T-helper 2 cell treated with Interferon-gamma antibody and Interleukin-4, amounts not matched to agents 5 μg/mL and 100 μg/mL, for 36 hours (primary cell): ENCODE measurements around the gene F12.

Experiments used
- DNase-seq: peaks from one replicate; pipeline ENCODE4 v3.0.0; 2021; ENCODE audit warnings: low spot score
- H3K27ac Mint-ChIP-seq: one replicate; pipeline ENCODE4 v1.8.0; 2021; ENCODE audit warnings: mild to moderate bottlenecking, mixed read lengths
- H3K27me3 Mint-ChIP-seq: one replicate; pipeline ENCODE4 v1.8.0; 2021; ENCODE audit warnings: low read depth, mixed read lengths
- H3K36me3 Mint-ChIP-seq: one replicate; pipeline ENCODE4 v1.8.0; 2021; ENCODE audit warnings: low read depth, mixed read lengths
- H3K4me1 Mint-ChIP-seq: one replicate; pipeline ENCODE4 v1.8.0; 2021; ENCODE audit warnings: low read depth, mixed read lengths
- H3K4me3 Mint-ChIP-seq: one replicate; pipeline ENCODE4 v1.8.0; 2022; ENCODE audit warnings: mild to moderate bottlenecking, moderate library complexity, mixed read lengths
- H3K9me3 Mint-ChIP-seq: one replicate; pipeline ENCODE4 v1.8.0; 2021; ENCODE audit warnings: mixed read lengths

F12 gene

DNA sequence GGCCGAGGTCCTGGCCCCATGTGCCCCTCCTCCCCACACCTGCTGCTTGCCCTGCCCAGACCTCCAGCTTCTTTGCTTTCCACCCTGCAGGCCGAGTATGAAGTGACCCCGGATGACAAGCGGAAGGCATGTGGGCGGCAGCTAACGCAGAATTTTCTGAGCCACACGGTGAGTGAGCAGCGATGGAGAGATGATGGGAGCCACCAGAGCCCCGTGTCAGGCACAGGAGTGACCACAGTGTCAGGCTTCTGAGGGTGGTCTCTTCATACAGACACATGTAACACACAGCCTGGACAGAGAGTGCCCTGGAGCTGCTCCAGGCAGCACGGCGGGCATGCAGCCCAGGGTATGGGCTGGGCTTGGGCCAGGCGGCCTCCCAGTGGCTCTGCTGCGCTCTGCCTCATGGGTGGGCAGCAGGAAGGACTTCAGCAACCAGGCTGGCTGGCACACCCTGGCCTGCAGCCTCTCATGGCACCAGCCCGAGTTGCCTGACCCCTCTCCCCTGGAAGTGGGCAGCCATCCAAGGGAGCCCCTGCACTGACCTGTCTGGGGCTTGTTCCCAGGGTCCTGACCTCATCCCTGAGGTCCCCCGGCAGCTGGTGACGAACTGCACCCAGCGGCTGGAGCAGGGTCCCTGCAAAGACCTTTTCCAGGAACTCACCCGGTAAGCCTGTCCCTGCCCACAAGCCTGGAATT, 22.9 kb upstream of the F12 start:
- peaks cover 81% of the 10 kb centered on the region for H3K36me3 Mint-ChIP-seq
- H3K27me3 Mint-ChIP-seq = no peaks in the 10 kb centered on the region
- DNase-seq = peak; percentile 68
- H3K27ac Mint-ChIP-seq = peak overlapping the region; percentile 96
- peak overlapping the region; percentile 98 for H3K4me3 Mint-ChIP-seq
- H3K9me3 Mint-ChIP-seq = no peaks in the 10 kb centered on the region
- peaks cover 58% of the 10 kb centered on the region for H3K4me1 Mint-ChIP-seq

DNA sequence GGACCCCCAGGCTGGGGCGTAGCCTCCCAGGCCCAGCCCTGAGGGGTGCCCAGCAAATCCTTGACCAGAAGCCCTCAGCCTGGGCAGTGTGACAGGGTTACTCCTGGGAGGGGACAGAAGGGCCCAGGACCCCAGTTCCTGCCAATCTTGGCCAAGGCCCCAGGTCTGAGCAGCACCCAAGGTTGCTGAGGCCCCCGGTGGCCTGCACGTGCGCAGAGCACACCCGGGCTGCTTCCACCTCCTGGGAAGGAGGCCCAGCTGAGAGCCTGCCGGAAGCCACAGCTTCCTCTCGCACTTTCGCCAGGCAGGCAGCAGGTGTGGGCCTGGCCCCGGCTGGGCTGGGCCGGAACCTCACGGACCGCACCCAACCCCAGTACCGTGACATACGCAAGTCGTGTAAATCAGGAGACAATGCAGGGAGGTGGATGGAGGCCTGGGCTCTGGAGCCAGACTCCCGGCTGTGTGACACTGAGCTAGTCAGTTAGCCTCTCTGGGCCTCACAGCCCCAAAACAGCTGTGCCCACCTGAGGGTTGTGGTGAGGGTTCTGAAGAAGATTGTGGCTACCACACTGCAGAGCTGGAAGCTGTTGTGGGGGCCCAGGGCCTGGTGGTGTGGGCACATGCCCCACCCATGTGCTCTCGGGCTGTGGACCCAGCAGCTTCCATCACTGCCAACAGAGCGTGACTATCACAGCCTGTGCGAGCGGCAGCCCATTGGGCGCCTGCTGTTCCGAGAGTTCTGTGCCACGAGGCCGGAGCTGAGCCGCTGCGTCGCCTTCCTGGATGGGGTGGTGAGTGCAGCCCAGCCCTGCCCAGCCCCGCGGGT, 22.2 kb upstream of the F12 start:
- H3K9me3 Mint-ChIP-seq = no peaks in the 10 kb centered on the region

DNA sequence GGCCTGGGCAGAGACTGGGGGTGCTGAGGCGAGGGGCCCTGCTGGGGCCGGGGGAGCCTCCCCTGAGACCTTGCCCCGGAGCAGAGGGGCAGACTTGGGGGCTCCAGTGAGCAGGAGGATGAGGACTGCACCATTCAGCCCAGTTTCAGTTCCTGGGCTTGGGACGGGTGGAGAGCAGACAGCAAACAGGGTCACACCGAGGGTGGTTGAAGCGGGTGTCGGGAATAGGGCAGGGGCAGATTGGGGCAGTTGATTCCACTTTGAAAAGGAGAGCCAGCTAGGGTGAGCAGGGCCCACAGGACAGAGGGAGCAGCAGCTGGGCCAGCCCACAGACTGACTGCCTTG, 21.6 kb upstream of the F12 start:
- peaks cover 58% of the 10 kb centered on the region for H3K4me1 Mint-ChIP-seq
- H3K36me3 Mint-ChIP-seq = peaks cover 75% of the 10 kb centered on the region
- DNase-seq = no peak
- H3K9me3 Mint-ChIP-seq = no peaks in the 10 kb centered on the region
- H3K27ac Mint-ChIP-seq = peak overlapping the region; percentile 94
- H3K27me3 Mint-ChIP-seq = peaks cover 2% of the 10 kb centered on the region
- H3K4me3 Mint-ChIP-seq = peak overlapping the region; percentile 98

More for the DNA sequence above, 22.2 kb upstream of the F12 start:
- peak; percentile 77 for DNase-seq
- Mint-ChIP-seq H3K27ac (peak overlapping the region; percentile 96), H3K36me3 (peaks cover 77% of the 10 kb centered on the region), H3K27me3 (no peaks in the 10 kb centered on the region), H3K4me3 (peak overlapping the region; percentile 98), H3K4me1 (peaks cover 56% of the 10 kb centered on the region)

DNA sequence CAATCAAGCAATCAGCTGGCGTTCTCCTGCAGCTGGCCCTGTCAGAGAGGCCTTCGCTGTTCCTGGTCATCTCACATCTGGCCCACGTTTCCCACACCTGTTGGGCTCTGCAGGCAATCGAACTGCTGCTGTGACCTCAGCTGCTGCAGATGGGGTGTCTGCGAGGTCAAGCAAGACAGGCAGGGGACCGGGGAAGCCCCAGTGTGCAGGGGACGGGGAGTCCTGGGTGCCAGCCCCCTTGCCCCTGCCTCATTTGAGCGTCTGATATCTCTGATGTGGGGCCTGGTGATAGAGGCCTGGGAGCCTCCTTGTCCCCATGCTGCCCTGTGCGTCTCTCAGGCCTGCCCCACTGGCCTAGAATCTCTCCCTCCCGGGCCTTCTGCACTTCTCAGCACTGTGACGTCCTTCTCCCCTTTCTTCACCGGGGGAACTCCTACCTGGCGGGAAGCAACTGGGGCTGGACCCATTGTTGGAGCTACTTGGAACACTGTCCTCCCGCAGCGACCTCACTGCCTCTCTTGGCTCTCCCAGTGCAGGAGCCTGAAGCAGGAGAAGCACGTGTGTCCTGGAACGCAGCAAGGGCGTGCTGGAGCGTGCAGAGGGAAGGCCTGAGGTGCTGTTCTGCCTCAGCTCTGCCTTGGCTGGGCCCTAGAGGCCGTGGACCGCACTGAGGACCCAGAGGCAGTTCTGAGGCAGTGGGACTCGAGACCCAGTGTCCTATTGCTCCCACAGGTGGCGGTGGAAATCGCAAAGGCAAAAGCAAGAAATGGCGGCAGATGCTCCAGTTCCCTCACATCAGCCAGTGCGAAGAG, 21.0 kb upstream of the F12 start:
- peak overlapping the region; percentile 94 for H3K27ac Mint-ChIP-seq
- H3K4me3 Mint-ChIP-seq = peak overlapping the region; percentile 98
- H3K4me1 Mint-ChIP-seq = peaks cover 62% of the 10 kb centered on the region
- H3K9me3 Mint-ChIP-seq = no peaks in the 10 kb centered on the region
- peaks cover 2% of the 10 kb centered on the region for H3K27me3 Mint-ChIP-seq
- DNase-seq = no peak
- peaks cover 71% of the 10 kb centered on the region for H3K36me3 Mint-ChIP-seq

DNA sequence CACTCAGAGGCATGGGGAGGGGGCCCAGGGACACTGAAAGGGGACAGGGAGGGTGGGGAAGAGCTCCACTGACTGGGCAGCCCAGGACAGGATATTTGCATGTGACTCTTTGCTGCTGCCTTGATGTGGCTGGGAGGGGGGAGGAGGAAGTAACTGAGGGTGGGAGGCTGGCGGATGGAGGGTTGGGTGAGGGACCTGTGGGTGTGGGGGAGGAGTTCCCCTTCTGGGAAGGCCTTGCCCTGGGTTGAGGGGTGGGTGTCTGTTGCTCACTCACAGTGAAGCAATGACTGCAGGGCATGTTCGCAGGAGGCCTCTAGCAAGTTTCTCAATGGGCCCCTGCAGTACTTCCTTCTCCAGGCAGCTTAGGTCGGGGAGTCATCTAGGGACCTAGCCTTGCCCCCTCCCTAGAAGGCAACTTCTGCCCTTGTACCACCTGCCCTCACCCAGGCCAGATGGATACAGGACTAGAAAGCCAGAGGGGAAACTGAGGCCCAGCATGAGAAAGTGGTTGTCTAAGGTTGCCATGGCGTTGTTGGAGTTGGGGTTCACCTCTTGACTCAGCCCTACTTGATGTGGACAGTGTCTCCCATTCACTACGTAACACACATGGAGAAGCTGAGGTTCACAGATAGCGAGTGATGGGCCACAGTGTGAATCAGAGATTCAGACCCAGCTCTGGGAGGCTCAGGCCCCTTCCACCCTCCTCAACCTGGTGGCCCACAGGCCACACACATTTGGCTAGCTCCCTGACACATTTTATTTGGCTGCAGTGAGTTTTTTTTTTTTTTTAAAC, 20.1 kb upstream of the F12 start:
- H3K9me3 Mint-ChIP-seq = no peaks in the 10 kb centered on the region
- peak; percentile 88 for DNase-seq
- H3K27me3 Mint-ChIP-seq = peaks cover 2% of the 10 kb centered on the region
- peaks cover 65% of the 10 kb centered on the region for H3K4me1 Mint-ChIP-seq
- peak overlapping the region; percentile 98 for H3K4me3 Mint-ChIP-seq
- peak overlapping the region; percentile 94 for H3K27ac Mint-ChIP-seq
- peaks cover 64% of the 10 kb centered on the region for H3K36me3 Mint-ChIP-seq

DNA sequence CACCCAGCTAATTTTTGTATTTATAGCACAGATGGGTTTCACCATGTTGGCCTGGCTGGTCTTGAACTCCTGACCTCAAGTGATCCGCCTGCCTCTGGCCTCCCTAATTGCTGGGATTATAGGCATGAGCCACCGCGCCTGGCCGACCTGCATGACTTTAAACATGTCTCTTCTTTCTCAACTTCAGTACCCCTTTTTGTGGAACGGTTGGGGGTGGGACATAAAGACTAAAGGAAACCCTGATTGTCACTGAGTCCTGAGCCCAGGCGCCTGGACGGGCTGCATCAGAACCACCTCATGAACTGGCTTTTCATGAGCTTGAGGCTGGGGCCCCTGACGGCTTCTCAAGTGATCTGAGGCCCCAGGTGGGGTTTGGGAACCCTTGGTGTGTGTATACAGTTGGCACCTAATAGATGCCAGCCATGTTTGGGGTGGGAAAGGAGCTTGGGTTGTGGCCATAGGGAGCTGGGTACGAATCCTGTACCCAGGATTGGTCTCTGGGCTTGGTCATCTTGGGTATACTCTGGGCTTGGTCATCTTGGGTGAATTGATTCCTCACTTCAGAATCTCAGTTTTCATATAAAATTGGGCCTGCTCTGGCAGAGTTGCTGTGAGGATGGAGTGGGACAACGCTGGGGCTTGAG, 19.3 kb upstream of the F12 start:
- peaks cover 2% of the 10 kb centered on the region for H3K27me3 Mint-ChIP-seq
- H3K9me3 Mint-ChIP-seq = no peaks in the 10 kb centered on the region
- H3K4me1 Mint-ChIP-seq = peaks cover 66% of the 10 kb centered on the region
- H3K27ac Mint-ChIP-seq = peak overlapping the region; percentile 94
- DNase-seq = no peak
- peak overlapping the region; percentile 98 for H3K4me3 Mint-ChIP-seq
- H3K36me3 Mint-ChIP-seq = peaks cover 58% of the 10 kb centered on the region

DNA sequence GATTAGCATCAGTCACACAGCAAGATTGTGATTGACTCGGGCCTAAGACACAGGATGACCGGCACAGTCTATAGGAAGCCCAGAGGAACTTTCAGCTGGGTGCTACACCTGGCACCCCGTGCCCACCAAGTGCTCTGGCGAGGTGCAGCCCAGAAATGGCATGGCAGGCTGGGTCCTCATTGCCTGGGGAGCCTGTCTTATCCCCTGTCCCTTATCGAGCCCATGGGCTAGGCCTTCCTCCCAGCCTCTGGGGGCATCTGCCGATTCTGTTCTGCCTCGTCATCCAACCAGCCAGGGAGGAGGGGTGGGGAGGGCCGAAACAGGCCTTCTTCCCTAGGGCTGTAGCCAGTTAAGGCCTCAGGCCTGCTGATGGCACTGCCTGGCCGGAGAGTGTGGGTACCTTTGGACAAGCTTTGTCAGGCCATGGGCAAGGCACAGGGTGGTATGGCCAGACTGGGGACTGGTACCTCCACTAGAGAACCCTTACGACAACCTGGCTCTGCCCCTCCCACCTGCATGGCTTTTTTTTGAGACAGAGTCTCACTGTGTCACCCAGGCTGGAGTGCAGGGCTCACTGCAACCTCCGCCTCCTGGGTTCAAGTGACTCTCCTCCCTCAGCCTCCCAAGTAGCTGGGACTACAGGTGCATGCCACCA, 18.7 kb upstream of the F12 start:
- Mint-ChIP-seq H3K36me3 (peaks cover 53% of the 10 kb centered on the region), H3K4me3 (peak overlapping the region; percentile 98), H3K27me3 (peaks cover 2% of the 10 kb centered on the region), H3K9me3 (no peaks in the 10 kb centered on the region), H3K4me1 (peaks cover 64% of the 10 kb centered on the region), H3K27ac (peak overlapping the region; percentile 94)
- peak; percentile 37 for DNase-seq

DNA sequence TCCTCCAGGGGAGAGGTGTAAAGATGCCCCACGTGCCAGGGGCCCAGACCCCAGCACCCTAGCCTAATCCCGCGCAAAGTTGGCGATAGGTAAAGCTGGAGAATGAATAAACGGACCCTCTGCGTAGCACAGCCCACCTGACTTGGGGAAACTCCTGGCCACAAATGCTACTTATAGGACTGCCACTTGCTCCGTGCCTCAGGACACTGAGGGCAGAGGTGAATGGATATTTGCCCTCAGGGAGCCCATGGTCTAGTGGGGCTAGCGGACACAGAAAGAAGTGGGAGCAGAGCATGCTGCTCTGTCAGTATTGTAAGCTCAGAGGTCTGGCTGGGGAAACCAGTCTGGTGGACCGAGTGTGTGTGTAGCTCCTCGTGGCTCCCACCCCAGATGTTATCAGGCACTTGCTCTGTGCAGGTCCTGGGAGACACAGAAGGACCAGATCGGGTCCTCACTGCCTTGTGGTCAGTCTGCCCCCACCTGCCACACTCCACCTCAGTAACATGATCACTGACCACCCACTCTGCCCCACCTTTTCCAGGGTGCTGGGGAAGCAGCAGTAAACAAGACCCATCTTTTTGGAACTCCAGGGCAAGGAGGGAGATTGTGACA, 18.0 kb upstream of the F12 start:
- no peak for DNase-seq
- Mint-ChIP-seq H3K4me1 (peaks cover 64% of the 10 kb centered on the region), H3K36me3 (peaks cover 49% of the 10 kb centered on the region)

DNA sequence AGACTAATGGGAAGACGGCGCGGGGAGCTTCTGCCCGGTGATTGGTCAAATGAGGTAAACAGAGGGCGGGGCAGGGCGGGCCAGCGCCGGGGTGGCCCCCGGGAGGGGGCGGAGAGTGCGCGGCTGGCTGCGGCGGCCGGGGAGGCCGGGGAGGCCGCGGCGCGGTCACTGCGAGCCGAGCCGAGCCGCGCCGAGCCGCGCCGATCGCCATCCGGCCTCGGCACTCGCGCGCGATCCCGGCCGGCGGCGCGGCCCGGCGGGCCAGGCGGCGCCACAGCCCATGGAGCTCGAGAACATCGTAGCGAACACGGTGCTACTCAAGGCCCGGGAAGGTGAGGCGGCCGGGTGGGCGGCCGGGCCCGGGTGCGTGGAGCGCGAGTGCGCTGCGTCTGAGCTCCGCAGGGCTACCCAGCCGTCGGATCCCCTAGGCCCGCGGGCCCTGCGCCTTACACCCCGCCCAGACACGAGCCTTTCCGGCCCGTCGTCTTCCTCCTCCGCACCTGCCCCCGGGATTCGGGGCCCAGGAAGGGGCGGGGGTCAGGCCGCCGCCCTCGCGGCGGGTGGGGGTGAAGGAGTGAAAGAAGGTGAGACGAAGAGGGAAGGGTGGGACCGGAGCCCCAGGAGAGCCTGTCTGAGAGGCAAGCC, 17.3 kb upstream of the F12 start, which contains the start of gene GRK6:
Gene GRK6, plus strand, starts transcription at position 111 of the 645 bp plus-strand sequence. Its CDS starts 170 bp downstream, at position 281.
- Mint-ChIP-seq H3K27ac (peak within 1 kb of the TSS; percentile 97), H3K36me3 (peaks cover 42% of the 10 kb centered on the region), H3K27me3 (peaks cover 2% of the 10 kb centered on the region), H3K9me3 (no peaks in the 10 kb centered on the region), H3K4me3 (peak within 1 kb of the TSS; percentile 98), H3K4me1 (peaks cover 59% of the 10 kb centered on the region)
- DNase-seq = peak; percentile 69

More for the DNA sequence above, 18.0 kb upstream of the F12 start:
- peak overlapping the region; percentile 94 for H3K27ac Mint-ChIP-seq
- H3K27me3 Mint-ChIP-seq = peaks cover 2% of the 10 kb centered on the region
- H3K9me3 Mint-ChIP-seq = no peaks in the 10 kb centered on the region
- H3K4me3 Mint-ChIP-seq = peak overlapping the region; percentile 98

DNA sequence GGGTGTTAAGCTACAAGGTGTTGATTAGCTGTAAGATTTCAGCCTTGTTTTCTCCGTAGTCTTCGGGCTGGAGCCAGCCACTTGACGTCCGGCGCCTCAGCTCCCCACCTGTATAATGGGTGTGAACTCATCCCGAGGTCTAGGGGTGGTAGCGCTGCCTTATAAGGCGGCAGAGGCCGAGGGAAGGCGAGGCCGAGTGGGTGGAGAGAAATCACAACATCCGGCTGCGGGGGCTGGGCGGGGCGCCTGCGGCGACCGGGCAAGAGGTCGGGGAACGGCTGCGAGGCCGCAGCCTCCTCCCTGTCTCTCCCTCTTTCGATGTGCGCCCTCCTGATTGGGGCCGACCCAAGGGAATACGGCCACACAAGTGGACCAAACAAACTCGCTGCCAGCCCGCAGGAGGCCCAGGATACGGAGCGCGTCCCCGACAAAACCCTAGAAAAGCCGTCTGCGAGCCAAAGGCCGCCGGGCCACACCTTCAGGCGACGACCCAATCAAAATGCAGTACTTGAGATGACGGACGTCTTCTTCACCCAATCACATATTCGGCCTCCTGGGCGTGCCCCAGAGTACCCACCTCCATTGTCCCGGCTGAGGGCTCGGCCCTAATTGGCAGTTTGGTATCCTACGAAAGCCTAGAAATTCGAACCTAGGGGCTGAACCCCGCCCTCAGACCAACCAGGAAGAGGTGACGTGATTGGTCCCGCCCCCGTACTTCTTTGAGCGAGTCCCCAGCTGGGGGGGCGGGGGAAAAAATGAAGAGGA, 16.6 kb upstream of the F12 start:
- H3K36me3 Mint-ChIP-seq = peaks cover 37% of the 10 kb centered on the region
- H3K27ac Mint-ChIP-seq = peak overlapping the region; percentile 97
- no peaks in the 10 kb centered on the region for H3K9me3 Mint-ChIP-seq
- H3K4me3 Mint-ChIP-seq = peak overlapping the region; percentile 95
- peaks cover 2% of the 10 kb centered on the region for H3K27me3 Mint-ChIP-seq
- peaks cover 54% of the 10 kb centered on the region for H3K4me1 Mint-ChIP-seq
- peak; percentile 99 for DNase-seq

DNA sequence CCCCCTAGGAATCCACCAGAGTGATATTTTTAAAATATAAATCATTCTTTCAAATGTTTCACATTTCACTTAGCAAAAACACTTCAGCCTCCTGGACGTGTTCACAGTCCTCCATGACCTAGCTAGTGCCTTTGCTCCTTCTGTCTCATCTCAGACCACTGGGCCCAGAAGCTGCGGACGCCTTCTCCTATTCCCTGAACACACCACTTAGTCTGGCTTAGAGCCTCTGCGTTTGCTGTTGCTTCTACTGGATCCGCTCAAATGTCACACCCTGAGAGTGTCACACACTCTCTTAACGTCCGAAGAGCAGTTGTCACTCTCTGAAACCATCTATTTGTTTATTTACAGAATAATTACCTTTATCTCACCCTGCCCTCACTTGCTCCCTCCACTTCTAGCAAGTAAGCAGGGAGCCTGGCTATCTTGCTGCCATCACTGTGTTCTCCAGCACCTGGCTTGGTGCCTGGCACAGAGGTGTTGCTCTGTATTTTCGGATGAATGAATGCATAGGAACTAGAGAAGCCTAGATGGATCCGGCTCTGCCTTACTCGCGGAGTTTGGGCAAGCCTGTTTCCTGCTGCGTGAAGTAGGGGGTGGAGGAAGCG, 15.9 kb upstream of the F12 start:
- H3K9me3 Mint-ChIP-seq = no peaks in the 10 kb centered on the region
- peak overlapping the region; percentile 97 for H3K27ac Mint-ChIP-seq
- peak overlapping the region; percentile 95 for H3K4me3 Mint-ChIP-seq
- peaks cover 47% of the 10 kb centered on the region for H3K4me1 Mint-ChIP-seq
- peaks cover 2% of the 10 kb centered on the region for H3K27me3 Mint-ChIP-seq
- H3K36me3 Mint-ChIP-seq = peaks cover 30% of the 10 kb centered on the region
- no peak for DNase-seq
